ENCODE results near the gene IQSEC3.
"Not testable (repeated sequence)": the region's sequence is repeated elsewhere in the genome, so short reads cannot be mapped to it uniquely, and the experiment has no call there.

IQSEC3 gene

DNA sequence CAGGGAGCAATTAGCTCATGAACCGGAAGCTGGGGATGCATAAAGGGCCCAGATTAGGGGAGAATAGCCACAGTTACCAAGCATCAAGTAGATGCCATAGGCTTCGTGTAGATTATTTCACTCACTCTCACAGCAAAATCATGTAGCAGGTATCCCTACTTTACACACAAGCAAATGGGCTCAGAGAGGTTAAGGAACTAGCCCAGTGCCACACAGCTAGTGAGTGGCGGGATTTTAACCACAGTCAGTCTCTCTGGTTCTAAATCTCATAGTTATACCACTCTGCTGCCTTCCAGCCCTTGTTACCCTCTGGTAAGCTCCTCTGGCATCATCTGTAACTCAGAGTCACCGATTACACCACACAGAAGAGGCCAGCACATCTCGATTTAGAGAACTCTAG is 49.0 kb downstream of the IQSEC3 start:
- no peak for DNase-seq

- DNase-seq: no peak
Observed at GRCh38 chr12:115960-116915, 49.7 kb downstream of the IQSEC3 start.

DNA sequence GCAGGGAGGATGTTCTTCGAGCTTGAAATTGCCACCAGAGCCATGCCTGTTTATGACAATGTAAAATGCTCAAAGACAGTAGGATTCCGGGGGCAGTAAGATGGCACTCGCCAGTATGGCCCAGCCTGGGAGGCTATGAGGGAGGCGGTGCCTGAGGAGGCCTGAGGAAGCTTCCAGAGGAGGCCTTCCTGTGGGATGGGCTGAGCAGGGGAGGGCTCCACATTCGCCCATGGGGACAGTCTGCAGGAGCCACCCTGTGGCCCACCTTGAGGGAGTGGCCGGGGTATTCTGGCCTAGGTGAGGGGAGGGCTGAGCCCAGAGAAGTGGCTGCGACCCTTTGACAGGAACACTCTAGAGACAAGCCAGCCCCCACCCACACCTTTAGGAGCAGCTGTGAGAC is 50.7 kb downstream of the IQSEC3 start:
- no peak for DNase-seq

DNA sequence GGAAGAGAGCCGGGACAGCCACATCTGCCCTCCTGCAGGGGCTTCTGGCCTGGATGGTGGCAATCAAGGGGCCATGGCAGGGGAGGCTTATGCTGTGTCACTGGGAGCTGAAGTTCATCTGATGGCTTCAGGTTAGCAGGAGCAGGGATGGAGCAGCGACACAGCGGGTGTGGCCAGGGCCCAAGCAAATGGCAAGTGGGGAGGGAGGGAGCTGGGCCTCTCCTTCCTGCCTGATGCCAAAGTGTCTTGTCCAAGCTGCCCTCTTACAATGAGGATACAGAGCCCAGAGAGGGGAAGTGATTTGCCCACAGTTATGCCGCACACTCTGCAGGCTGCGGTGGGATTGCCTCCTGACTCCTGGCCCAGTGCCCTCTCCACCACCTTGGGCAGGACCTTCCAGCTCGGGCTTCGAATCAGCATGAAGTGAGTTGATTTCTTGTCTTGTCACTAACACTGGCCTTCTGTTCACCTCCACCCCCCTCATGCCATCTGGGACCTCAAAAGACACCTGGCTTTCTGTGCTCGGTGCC is 51.3 kb downstream of the IQSEC3 start:
- DNase-seq: no peak

DNA sequence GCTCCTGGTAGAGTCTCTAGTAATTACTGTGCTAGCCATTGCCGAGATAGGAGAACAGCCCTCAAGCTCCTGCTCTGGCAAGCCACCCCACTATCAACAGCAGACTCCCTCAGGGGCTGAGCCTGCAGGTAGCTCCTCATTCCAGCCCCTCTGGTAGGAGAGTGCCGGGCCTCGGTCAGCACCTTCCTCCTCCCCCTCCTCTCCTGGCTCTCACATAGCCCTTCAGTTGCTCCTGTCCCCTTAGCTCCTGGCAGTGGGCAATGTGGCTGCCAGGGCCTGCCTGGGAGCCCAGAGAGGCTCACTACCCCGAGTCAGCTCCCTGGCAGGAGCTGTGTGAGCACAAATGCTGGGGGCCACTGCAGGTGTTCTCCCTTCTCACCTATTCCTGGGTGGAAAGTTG is 52.0 kb downstream of the IQSEC3 start:
- DNase-seq: no peak

DNA sequence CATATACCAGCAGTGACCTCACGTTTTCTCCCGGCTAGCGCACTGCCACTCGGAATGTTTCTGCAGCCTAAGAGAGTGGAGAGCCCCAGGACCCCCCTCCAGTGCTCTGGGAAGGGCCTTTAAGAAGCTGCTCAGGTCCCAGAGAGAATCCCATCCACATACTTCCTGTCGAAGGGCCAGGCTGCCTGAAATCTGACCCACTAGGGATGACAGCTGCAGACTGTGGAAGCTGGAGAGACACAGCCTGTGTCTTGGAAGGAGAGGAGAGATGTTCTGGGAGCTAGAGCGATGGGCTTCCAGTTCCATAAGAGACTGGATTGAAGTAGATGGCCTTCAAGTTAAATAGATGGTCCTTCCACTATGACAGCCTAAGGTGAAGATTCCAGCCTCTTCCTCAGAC is 54.4 kb downstream of the IQSEC3 start:
- DNase-seq: no peak

DNA sequence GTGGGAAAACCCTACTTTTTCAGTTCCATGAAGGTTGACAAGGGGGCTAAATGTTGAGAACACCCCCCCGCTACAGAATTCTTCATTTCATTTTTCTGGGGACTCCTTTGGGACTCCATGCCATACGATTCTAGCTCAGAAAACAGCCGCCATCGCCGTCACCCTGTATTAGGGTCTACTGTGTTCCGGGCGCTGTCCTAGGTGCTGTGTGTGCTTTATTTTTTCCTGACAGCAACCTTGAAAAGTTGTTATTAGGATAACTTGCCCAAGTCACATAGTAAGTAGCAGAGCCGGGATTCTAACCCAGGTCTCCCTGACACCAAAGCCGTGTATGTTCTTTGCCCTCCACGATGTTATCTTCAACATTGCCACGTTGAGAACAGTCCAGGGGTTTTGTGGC is 55.1 kb downstream of the IQSEC3 start:
- no peak for DNase-seq

GRCh38 chr12:125075-125474 is 58.5 kb downstream of the IQSEC3 start:
- DNase-seq: no peak

DNA sequence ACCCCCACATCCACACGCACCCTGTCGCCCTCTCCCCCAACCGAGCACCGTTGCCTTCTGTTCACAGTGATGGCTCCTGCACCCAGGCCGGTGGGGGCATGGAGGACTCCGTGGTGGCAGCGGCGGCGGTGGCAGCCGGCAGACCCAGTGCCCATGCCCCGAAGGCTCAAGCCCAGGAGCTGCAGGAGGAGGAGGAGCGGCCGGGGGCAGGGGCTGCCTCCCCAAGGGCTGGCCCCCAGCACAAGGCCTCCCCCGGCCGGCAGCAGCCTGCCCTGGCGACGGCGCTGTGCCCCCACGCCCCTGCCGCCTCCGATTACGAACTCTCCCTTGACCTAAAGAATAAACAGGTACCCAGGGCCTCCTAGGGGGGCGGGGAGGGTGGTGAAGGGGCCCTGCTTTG is 59.0 kb downstream of the IQSEC3 start:
- no peak for DNase-seq

DNA sequence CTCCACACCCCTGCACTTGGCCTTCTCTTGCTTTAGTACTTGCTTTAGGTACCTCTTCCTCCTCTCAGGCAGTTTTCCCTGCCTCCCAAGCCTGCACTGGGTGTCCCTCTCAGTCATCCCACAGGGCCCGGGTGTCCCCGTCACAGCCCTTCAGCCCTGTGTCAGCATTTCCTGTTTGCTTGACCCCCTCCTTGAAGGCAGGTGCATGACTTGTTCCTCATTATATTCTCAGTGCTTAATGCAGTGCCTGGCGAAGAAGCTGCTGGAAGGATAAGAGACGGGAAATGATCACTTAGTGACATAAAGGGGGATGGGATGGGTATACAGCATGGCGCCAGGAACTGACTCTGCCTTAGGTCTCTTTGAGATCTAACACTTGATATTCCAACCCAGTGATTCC is 61.5 kb downstream of the IQSEC3 start:
- no peak for DNase-seq

- no peak for DNase-seq
Observed at GRCh38 chr12:129001-129400, 62.4 kb downstream of the IQSEC3 start.

DNA sequence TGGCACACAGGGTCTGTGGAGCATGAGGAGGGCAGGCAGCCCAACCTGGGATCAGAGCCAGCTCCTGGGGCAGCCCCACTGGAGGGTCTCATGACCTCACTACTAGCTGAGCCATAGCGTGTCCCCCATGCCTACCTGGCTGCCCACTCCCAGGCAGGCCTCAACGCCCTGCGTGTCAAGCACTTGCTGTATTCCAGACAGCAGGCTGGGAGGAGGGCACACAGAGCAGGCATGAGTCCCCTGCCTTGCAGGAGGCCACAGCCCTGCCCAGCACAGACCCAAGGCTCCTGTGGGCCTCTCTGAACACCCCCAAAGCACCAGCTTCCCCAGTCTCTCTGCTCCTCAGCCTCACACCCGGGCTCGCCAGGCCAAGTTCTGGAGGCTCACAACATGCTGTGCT is 64.0 kb downstream of the IQSEC3 start:
- DNase-seq: no peak

DNA sequence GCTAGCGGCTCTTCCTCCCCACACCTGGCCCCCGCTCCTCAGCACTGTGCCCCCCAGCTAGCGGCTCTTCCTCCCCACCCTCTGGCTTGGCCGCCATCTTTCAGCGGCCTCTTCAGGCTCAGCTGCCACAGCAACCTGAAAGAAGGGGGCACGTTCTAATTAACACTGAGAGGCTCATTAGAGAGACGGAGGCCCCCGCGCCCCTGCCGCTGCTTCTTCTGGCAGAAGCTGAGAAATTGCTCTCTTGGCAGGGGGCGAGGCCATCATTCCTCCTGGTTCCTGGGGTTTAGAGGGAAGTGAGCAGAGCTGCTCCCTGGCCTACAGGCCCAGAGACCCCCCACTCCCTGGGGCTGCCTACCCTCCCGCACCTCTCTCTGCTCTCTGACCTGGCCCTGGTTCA is 64.4 kb downstream of the IQSEC3 start:
- no peak for DNase-seq

- DNase-seq: no peak
Observed at GRCh38 chr12:131732-132495, 65.3 kb downstream of the IQSEC3 start.

GRCh38 chr12:133616-134232 is 67.2 kb downstream of the IQSEC3 start:
- DNase-seq: not testable (repeated sequence)

- DNase-seq: no peak
Observed at GRCh38 chr12:135138-135537, 68.6 kb downstream of the IQSEC3 start.

DNA sequence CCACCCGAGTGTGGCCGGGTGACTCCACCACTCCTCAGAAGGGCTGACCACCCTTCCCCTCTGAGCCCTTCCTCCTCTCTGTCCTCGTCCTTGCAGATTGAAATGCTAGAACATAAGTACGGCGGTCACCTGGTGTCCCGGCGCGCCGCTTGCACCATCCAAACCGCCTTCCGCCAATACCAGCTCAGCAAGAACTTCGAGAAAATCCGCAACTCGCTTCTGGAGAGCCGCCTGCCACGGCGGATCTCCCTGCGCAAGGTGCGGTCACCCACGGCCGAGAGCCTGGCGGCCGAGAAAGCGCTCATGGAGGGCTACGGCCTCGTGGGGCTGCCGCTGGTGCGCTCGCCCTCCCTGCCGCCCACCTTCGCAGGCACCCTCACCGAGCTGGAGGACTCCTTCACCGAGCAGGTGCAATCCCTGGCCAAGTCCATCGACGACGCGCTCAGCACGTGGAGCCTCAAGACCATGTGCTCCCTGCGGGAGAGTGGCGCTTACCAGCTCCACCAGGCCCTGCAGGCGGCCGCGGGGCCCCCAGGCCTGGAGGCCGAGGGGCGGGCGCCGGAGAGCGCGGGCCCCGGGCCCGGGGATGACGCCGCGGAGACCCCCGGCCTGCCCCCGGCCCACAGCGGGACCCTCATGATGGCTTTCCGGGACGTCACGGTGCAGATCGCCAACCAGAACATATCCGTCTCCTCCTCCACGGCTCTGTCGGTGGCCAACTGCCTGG is 71.8 kb downstream of the IQSEC3 start:
- DNase-seq: no peak

DNA sequence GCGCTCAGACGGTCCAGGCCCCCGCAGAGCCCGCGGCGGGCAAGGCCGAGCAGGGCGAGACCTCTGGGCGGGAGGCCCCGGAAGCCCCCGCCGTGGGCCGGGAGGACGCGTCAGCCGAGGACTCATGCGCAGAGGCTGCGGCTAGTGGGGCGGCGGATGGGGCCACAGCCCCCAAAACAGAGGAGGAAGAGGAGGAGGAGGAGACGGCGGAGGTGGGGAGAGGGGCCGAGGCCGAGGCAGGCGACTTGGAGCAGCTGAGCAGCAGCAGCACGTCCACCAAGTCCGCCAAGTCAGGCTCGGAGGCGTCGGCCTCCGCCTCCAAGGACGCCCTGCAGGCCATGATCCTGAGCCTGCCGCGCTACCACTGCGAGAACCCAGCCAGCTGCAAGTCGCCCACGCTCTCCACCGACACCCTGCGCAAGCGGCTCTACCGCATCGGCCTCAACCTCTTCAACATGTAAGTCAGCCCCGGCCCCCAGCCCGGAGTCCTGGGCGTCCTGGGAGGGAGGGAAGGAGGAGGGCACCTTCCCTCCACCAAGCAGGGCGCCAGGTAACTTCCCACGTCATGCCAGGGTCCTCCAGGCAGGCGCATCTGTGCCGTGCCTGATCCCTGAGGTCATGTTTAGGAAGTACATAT is 72.4 kb downstream of the IQSEC3 start:
- DNase-seq: peak; percentile 5

DNA sequence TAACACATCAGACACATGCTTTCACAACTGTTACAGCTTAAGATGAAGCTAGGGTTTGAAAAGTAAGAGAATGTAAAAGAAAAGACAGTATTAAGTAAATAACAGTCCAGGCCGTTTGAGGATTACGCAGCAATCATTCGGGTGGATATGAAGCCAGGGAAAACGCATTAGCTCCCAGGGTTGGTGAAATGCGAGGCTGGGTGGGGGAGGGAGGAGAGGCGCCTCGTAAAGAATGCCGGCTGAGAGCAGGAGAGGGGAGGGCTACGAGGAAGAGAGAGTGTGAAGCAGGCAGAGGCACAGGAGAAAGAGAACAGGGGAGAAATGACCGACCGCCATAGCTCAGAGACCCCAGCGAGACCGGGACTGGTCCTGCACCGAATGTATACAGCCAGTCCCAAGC is 73.0 kb downstream of the IQSEC3 start:
- DNase-seq: no peak

DNA sequence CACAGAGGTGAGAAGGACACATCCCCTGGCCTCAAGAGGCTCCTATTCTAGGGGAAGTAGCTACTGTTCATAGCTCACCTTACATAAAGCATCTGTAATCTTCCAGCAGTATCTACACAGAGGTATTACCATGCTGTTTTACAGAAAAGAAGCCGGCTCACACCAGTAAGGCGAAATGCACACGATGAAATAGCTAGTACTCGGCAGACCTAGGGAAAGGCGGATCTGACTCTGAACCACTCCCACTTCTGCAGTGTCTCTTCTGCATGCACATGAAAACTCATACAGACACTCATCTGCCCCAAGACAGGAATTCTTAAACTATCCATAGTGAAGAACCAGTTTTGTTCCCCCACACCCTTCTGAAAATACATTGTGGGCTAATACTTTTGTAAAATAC is 73.6 kb downstream of the IQSEC3 start:
- DNase-seq: no peak

DNA sequence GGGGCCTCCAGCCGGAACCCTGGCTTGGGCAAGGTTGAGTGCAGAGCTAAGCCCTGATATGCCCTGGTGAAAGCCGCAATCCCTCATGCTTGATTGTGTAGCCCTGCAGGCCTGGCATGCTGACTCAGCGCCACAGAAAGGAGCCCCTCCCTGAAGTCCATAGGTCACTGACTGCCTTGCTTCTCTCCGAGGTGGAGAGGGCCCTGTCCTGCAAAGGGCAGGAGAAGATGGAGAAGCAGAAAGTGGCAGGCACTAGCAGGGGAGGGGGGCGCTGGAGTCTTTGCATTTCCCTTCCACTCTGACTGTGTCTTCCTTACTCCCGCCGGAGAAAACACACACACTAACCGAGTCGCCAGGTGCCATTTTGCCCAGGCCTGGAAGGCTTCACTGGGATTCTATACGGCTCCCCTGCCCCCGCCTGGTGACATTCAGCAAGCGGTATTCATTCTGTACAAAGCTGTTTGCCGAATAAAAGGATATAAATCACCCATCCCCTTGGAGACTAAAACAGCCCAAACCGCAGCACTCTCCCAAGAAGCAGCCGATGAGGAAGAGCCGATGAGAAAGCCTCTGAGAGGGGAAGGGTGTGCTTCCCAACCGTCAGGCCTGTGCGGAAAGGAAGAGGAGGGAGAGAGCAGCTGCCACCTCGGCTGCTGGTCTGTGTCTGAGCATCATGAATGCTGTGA is 77.5 kb downstream of the IQSEC3 start:
- no peak for DNase-seq

All from activated naive CD4-positive, alpha-beta T cell treated with Interleukin-2 at 50 U/mL for 16 hours (primary cell).